ENCODE measurements around the gene DNAH1. TPM values are rescaled to one million over a fixed set of nuclear protein-coding genes. Genes with fewer than 3 reads are reported as not detected.
"Not testable (repeated sequence)": the region's sequence is repeated elsewhere in the genome, so short reads cannot be mapped to it uniquely, and the experiment has no call there.

Gene DNAH1
- total RNA-seq, result 100 to 1,000 TPM in 1 of 4 donors, 10 to 100 TPM in 3; 19.3 to 103 (median 64.2) TPM

DNA sequence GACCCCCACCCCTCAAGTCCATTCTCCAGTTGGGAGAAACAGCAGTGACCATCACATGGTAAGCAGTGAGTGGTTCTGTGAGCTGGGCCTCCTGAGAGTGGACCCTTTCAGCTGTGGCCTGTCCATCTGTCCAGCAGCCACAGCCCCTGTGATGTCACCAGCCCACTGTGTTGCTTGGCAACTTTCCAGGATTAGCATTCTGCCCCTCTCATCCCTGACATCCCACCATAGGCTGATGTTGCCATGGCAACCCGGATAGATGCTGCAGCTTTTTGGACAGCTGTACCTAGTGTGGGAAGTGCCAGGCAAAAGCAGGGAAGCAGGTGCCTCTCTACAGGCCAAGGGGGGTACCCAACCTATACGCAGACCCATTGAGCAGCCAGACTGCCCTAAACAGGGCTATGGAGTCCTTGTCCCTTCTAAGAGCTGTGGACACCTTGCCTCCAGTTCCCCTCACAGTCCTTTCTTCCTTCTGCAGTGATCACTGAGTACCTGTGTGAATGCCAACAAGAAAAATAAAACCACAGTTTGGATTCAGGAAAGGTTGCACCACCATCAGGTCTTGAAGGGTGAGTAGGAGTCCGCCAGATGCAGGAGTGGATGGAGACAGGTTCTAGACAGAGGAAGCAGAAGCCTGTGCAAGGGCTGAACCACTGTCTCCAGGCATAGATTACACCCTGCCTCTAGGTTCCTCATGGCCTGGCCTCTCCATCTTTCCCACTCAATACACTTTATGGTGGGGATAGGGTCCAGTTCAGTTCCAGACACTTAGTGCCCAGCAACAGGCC lies at the start of gene DNAH1:
Gene DNAH1, plus strand, starts transcription at position 343 of the 788 bp plus-strand sequence. CDS start 6,124 bp downstream, outside the sequence.
- TF ChIP-seq POLR2A (IDR thresholded peaks at IDR 0.05), result no peak
- TF ChIP-seq, protein P1, sequence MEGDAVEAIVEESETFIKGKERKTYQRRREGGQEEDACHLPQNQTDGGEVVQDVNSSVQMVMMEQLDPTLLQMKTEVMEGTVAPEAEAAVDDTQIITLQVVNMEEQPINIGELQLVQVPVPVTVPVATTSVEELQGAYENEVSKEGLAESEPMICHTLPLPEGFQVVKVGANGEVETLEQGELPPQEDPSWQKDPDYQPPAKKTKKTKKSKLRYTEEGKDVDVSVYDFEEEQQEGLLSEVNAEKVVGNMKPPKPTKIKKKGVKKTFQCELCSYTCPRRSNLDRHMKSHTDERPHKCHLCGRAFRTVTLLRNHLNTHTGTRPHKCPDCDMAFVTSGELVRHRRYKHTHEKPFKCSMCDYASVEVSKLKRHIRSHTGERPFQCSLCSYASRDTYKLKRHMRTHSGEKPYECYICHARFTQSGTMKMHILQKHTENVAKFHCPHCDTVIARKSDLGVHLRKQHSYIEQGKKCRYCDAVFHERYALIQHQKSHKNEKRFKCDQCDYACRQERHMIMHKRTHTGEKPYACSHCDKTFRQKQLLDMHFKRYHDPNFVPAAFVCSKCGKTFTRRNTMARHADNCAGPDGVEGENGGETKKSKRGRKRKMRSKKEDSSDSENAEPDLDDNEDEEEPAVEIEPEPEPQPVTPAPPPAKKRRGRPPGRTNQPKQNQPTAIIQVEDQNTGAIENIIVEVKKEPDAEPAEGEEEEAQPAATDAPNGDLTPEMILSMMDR (IDR thresholded peaks at IDR 0.05), result no peak
- H3K4me3 ChIP-seq, result peak within 1 kb of the TSS in 1 of 4 donors; percentile 45

DNA sequence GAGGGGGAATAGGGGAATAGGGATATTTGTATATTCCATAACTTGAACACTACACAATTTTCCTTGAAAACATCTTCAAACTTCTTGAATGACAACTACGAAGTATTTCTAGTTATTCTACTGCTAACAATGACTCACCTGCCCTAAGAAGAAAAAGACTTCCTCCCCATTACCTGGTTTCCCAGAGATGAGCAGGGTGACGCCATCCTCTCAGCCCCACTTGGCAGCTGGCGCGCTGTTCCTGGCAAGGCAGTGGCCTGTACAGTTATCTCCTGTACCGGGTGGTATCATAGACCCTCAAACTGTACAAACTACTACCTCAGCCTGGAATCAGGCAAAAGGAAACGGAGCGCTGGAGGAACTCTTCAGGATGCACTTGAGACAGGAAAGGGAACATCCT lies 48.1 kb upstream of the DNAH1 start:
- Histone ChIP-seq H3K4me3 (no peak overlapping the region), H3K27me3 (no peaks in the 10 kb centered on the region), H3K36me3 (peaks cover 0 to 65% (median 0%) of the 10 kb centered on the region in 3 donors), H3K9me3 (no peaks in the 10 kb centered on the region), H3K4me1 (peaks cover 3 to 45% (median 16%) of the 10 kb centered on the region in 4 donors), H3K27ac (no peak overlapping the region)
- no peak for DNase-seq
- TF ChIP-seq, protein P1 (IDR thresholded peaks at IDR 0.05), result no peak
- TF ChIP-seq POLR2A (IDR thresholded peaks at IDR 0.05), result no peak

More for the DNA sequence above, at the start of gene DNAH1:
- Histone ChIP-seq H3K4me1 (peaks cover 0 to 24% (median 11%) of the 10 kb centered on the region in 4 donors), H3K9me3 (no peaks in the 10 kb centered on the region), H3K27me3 (no peaks in the 10 kb centered on the region), H3K36me3 (no peaks in the 10 kb centered on the region), H3K27ac (no peak within 1 kb of the TSS)
- no peak for DNase-seq

DNA sequence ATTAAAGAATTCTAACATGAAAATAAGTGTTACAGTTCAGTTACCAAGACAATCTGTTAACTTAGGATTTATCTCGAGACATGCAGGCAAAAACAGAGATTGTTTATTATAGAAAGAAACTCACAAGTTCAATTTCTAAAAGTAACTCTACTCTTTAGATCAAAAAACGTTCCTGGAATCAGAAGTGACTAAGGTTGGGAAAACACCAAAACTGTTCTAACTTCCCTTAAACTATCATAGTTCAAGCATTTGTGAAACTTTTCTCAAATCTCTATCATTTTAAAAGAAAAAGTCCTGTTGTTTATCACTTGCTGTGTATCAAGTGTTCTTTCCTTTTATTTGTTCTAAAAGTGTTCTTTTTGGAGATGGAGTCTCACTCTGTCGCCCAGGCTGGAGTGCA lies 46.3 kb upstream of the DNAH1 start:
- no peaks in the 10 kb centered on the region for H3K27me3 ChIP-seq
- H3K27ac ChIP-seq, result peak overlapping the region; percentile 33 to 69 (median 36)
- no peak overlapping the region for H3K4me3 ChIP-seq
- no peak for TF ChIP-seq POLR2A (IDR thresholded peaks at IDR 0.05)
- TF ChIP-seq, protein P1 (IDR thresholded peaks at IDR 0.05), result no peak
- peaks cover 0 to 47% (median 0%) of the 10 kb centered on the region in 3 donors for H3K36me3 ChIP-seq
- H3K9me3 ChIP-seq, result no peaks in the 10 kb centered on the region
- DNase-seq, result no peak
- H3K4me1 ChIP-seq, result peaks cover 3 to 61% (median 16%) of the 10 kb centered on the region in 4 donors

DNA sequence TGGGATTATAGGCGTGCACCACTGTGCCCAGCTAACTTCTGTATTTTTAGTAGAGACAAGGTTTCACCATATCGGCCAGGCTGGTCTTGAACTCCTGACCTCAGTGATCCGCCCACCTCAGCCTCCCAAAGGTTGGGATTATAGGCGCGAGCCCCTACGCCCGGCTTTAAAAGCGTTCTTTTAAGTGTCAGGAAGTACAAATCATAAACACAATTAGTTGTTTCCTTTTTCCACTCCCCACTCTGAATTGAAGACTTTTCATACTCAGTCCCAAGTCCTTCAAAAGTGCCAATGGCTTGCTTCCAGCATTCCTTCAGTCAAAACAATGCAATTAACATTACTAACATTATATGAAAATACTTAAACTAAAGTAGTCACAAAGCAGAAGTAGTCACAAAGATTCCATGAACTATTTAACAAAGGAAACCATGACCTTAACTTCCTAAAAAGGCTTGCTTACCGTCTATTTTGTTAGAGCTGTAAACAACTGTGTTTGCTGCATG lies 45.8 kb upstream of the DNAH1 start:
- H3K27ac ChIP-seq, result peak overlapping the region; percentile 33 to 69 (median 36)
- no peak for TF ChIP-seq POLR2A (IDR thresholded peaks at IDR 0.05)
- TF ChIP-seq, protein P1 (IDR thresholded peaks at IDR 0.05), result no peak
- peaks cover 3 to 67% (median 18%) of the 10 kb centered on the region in 4 donors for H3K4me1 ChIP-seq
- no peak for DNase-seq
- no peaks in the 10 kb centered on the region for H3K9me3 ChIP-seq
- peaks cover 0 to 43% (median 0%) of the 10 kb centered on the region in 3 donors for H3K36me3 ChIP-seq
- no peak overlapping the region for H3K4me3 ChIP-seq
- no peaks in the 10 kb centered on the region for H3K27me3 ChIP-seq

DNA sequence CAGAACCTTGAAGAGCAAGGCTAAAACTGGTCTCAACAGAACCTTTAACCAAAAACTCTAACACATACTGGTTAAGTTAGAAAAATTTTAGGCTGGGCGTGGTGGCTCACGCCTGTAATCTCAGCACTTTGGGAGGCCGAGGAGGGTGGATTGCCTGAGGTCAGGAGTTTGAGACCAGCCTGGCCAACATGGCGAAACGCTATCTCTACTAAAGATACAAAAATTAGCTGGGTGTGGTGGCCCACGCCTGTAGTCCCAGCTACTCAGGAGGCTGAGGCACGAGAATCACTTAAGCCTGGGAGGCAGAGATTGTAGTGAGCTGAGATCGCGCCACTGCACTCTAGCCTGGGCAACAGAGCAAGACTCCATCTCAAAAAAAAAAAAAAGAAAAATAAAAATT lies 43.9 kb upstream of the DNAH1 start:
- peak overlapping the region in 1 of 4 donors; percentile 15 for H3K4me3 ChIP-seq
- H3K27ac ChIP-seq, result peak overlapping the region in 3 of 4 donors; percentile 9 to 69 (median 40)
- not testable (repeated sequence) for DNase-seq, H3K27me3 ChIP-seq, H3K9me3 ChIP-seq
- H3K4me1 ChIP-seq, result peaks cover 3 to 85% (median 21%) of the 10 kb centered on the region in 4 donors
- peaks cover 0 to 24% (median 0%) of the 10 kb centered on the region in 3 donors for H3K36me3 ChIP-seq

DNA sequence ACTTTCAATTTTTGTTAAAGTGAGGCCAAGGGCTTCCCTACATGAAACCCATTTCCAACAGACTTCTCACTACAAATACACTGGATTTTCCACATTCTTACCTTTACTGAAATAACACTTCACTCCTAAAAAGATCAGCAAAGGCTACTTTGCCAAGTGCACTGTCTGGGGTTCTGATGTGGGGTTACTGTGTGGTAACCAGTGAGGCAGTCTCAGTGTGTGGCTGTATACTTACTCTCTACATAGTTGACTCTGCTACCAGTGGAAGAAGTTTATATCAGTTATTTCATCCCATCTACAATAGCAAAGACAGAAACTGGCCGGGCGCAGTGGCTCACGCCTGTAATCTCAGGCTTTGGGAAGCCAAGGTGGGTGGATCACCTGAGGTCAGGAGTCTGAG lies 43.3 kb upstream of the DNAH1 start:
- TF ChIP-seq, protein P1 (IDR thresholded peaks at IDR 0.05), result no peak
- no peak for TF ChIP-seq POLR2A (IDR thresholded peaks at IDR 0.05)
- peaks cover 3 to 86% (median 21%) of the 10 kb centered on the region in 4 donors for H3K4me1 ChIP-seq
- H3K36me3 ChIP-seq, result peaks cover 0 to 18% (median 0%) of the 10 kb centered on the region in 3 donors
- DNase-seq, result no peak
- H3K27ac ChIP-seq, result peak overlapping the region in 1 of 4 donors; percentile 49
- H3K9me3 ChIP-seq, result no peaks in the 10 kb centered on the region
- H3K4me3 ChIP-seq, result no peak overlapping the region
- H3K27me3 ChIP-seq, result no peaks in the 10 kb centered on the region

DNA sequence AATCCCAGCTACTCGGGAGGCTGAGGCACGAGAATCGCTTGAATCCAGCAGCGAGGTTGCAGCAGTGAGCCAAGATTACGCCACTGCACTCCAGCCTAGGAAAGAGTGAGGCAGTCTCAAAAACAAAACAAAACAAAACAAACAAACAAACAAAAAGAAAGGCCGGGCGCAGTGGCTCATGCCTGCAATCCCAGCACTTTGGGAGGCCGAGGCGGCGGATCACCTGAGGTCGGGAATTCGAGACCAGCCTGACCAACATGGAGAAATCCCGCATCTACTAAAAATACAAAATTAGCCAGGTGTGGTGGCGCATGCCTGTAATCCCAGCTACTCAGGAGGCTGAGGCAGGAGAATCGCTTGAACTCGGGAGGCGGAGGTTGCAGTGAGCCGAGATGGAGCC lies 41.3 kb upstream of the DNAH1 start:
- Histone ChIP-seq H3K27ac (peak overlapping the region in 2 of 4 donors; percentile 11 to 49), H3K4me3 (peak overlapping the region in 1 of 4 donors; percentile 12)

More for the DNA sequence above, 41.3 kb upstream of the DNAH1 start:
- H3K4me1 ChIP-seq, result peaks cover 3 to 78% (median 24%) of the 10 kb centered on the region in 4 donors
- H3K27me3 ChIP-seq, H3K36me3 ChIP-seq, H3K9me3 ChIP-seq, DNase-seq: not testable (repeated sequence)

Data from Peyer's patch (tissue), 4 donors.